Aorta (tissue), 5 donors: ENCODE results near the gene BAX. TPM values are rescaled to one million over a fixed set of nuclear protein-coding genes. Genes with fewer than 3 reads are reported as not detected.

Experiments used
- ATAC-seq: fragments of 200-7000 bp; cut with Tn5 transposase; one replicate; pipeline ENCODE4 v1.9.1; 2022; ENCODE audit warnings: moderate library complexity; ENCODE audit not compliant: low FRiP score
- DNase-seq, 2 donors: peaks; one replicate each; pipeline ENCODE4 v3.0.0-alpha.2; 2020
- H3K27ac ChIP-seq, 2 donors: one replicate each; pipeline ENCODE4 v1.5.1; 2013; ENCODE audit warnings: low read length in 2 of 2, mild to moderate bottlenecking in 2 of 2, moderate library complexity in 2 of 2, control low read depth in 1 of 2, inconsistent platforms in 1 of 2, low read depth in 1 of 2
- H3K27me3 ChIP-seq, 2 donors: one replicate each; pipeline ENCODE4 v1.6.1; 2013; ENCODE audit warnings: control low read depth in 1 of 2, low read length in 1 of 2, mild to moderate bottlenecking in 1 of 2, moderate library complexity in 1 of 2; ENCODE audit not compliant: insufficient read depth in 2 of 2, control insufficient read depth in 1 of 2
- H3K36me3 ChIP-seq, 2 donors: one replicate each; pipeline ENCODE4 v1.6.1; 2013; ENCODE audit warnings: control low read depth in 1 of 2, low read length in 1 of 2, mild to moderate bottlenecking in 1 of 2; ENCODE audit not compliant: insufficient read depth in 2 of 2, control insufficient read depth in 1 of 2
- H3K4me1 ChIP-seq, 2 donors: one replicate each; pipeline ENCODE4 v1.6.1; 2013; ENCODE audit warnings: low read length in 2 of 2, control low read depth in 1 of 2, mild to moderate bottlenecking in 1 of 2, moderate library complexity in 1 of 2; ENCODE audit not compliant: insufficient read depth in 2 of 2, control insufficient read depth in 1 of 2
- H3K4me3 ChIP-seq, 2 donors: one replicate each; pipeline ENCODE4 v1.5.1; 2013; ENCODE audit warnings: low read length in 2 of 2, control low read depth in 1 of 2, mild to moderate bottlenecking in 1 of 2
- H3K9me3 ChIP-seq: one replicate; pipeline ENCODE4 v1.6.1; 2013; ENCODE audit warnings: mild to moderate bottlenecking, low read length; ENCODE audit not compliant: control insufficient read depth
- WGBS, 2 donors: extraction: QIAGEN DNeasy Blood & Tissue Kit; methylation state at CpG; one replicate each; pipeline ENCODE4 v1.1.7; 2013; 5-methylcytosine and 5-hydroxymethylcytosine counted together
- intact Hi-C, 2 donors: fragments of 100-400 bp; cut with DNase I; formaldehyde crosslinking; loops; one replicate each; pipeline versions ENCODE4 v1.14.2 to v1.15.0; 2022
- polyA plus RNA-seq, 2 donors: library from polyadenylated mRNA; stranded (reverse); fragments of 200-250 nt; gene quantifications; one replicate each; pipeline ENCODE4 v1.2.3, GENCODE V29; 2013
- total RNA-seq, 2 donors: library from RNA; stranded (reverse); fragmentation: NEBNext Ultra II Directional; extraction: Animal tissue kit (Norgen Biotek cat#: 25700); gene quantifications; one replicate each; pipeline ENCODE4 v1.2.1, GENCODE V29; 2021
- donor health status: healthy with polysubstance abuse.
- donor health status: Bipolar disorder and iron deficiency.
- donor health status: DM: no; HTN: no; CAD: no.
- donor health status: DM: no; HTN: no; CAD: no.
- donor health status: DM: yes; HTN: yes; CAD: no.

BAX gene
- total and polyA plus RNA-seq, 4 donors, result 69.6 to 83.9 (median 80.6) TPM

DNA sequence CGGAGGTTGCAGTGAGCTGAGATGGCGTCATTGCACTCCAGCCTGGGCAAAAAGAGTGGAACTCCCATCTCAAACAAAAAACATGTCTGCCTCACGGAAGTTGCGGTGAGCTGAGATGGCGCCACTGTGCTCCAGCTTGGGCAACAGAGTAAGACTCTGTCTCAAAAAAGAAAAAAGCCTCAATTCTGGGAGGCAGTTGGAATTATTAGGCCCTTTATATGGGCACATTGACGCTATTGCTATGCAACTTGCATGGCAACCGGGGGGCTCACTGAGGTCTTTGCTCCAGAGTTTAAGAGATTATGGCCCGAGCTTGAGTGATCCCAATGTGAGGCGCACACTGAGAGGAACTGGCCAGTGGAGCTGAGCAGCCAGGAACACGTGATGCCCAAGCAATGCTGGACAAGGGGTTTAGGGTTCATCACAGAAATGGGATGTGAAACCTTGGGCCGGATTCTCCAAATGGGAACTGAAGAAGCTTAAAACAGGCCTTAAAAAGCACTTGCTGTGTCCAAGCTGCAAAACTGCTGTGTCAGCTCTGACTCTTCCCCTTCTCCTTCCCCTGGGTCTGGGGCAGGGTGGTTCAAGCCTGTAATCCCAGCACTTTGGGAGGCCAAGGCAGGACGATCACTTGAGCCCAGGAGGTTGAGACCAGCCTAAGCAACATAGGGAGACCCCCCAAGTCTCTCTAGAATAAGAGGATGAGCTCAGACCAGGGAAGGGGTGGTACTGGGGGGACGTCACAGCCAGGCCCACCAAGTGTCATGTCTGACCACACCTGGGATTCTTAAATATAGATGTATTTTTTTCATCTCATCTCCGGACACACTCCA, 12.9 kb downstream of the BAX start:
- H3K27ac ChIP-seq, result no peak overlapping the region
- DNase-seq (peak in 1 of 2 donors; percentile 86), ATAC-seq (no peak)

DNA sequence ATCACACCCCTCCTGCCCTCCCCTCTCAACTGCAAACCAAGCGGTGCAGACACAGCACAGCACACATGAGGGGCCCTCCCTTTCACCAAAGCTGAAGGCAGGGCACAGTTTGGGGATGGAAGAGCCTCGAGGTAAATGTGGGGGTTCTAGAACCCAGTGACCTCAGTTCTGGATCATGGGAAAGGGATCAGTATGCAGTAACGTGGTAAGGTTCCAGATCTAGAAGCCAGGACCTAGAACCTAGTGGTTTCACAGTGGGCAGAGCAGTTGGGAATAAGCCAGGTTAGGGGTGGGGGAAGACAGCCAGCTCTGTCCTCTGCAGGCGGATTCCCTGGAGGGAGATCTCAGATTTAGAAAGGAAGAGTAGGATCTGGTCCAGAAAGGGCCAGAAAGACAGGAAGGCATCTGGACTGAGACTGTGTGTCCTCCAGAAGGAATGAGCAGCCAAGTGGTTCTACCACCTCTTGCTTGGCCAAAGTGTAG, 13.5 kb downstream of the BAX start:
- H3K4me3 ChIP-seq, result no peak overlapping the region
- H3K27ac ChIP-seq, result no peak overlapping the region
- intact Hi-C loops, result loop anchor here (5.0 to 10.0 kb wide), 3 partner anchors 93 to 176 kb away; partner anchors contain the start of gene PPP1R15A (in 2 of the 2)
- no peaks in the 10 kb centered on the region for H3K36me3 ChIP-seq
- H3K27me3 ChIP-seq, result peaks cover 0 to 2% of the 10 kb centered on the region in 2 donors
- no peaks in the 10 kb centered on the region for H3K4me1 ChIP-seq
- no peaks in the 10 kb centered on the region for H3K9me3 ChIP-seq
- no peak for ATAC-seq
- WGBS, 2 donors, result 49 to 54% methylated on average over 4 of the region's 4 CpGs
- DNase-seq, result no peak

More for the DNA sequence above, 12.9 kb downstream of the BAX start:
- H3K36me3 ChIP-seq, result no peaks in the 10 kb centered on the region
- no peak overlapping the region for H3K4me3 ChIP-seq
- WGBS, 2 donors, result 76 to 78% methylated on average over 14 of the region's 14 CpGs
- intact Hi-C loops, result loop anchor here (5.0 to 10.0 kb wide), 3 partner anchors 93 to 175 kb away; partner anchors contain the start of gene PPP1R15A (in 2 of the 2)
- H3K4me1 ChIP-seq, result no peaks in the 10 kb centered on the region
- peaks cover 0 to 2% of the 10 kb centered on the region in 2 donors for H3K27me3 ChIP-seq
- no peaks in the 10 kb centered on the region for H3K9me3 ChIP-seq

DNA sequence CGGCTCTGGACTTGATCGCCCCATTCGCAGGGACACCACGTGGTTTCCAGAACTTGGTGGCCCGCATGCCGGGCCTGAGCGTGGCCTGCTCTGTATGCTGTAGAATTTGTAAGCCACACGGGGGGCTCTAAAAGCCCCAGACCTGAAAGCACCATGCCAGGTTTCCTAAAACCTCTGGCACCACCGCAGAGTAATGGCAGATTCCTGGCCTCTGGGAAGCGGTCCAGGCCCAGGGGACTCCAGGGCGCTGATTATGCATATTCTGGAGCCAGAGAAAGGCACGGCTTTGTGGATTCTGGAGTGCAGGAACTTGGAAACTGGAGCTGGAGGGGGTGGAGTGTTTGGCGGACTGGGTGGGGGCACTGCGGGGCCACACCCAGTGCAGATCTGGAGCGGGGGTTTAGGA, 14.1 kb downstream of the BAX start:
- Histone ChIP-seq H3K27me3 (peaks cover 0 to 2% of the 10 kb centered on the region in 2 donors), H3K9me3 (no peaks in the 10 kb centered on the region), H3K36me3 (no peaks in the 10 kb centered on the region), H3K4me1 (no peaks in the 10 kb centered on the region), H3K27ac (no peak overlapping the region), H3K4me3 (no peak overlapping the region)
- DNase-seq (peak in 1 of 2 donors; percentile 69), ATAC-seq (no peak)
- intact Hi-C loops, result loop anchor here (5.0 to 10.0 kb wide), 3 partner anchors 94 to 177 kb away; partner anchors contain the start of gene PPP1R15A (in 2 of the 2)
- 38 to 48% methylated on average over 15 of the region's 15 CpGs for WGBS, 2 donors

GRCh38 chr19:48969276-48970138, 14.8 kb downstream of the BAX start:
- peaks cover 0 to 2% of the 10 kb centered on the region in 2 donors for H3K27me3 ChIP-seq
- H3K9me3 ChIP-seq, result no peaks in the 10 kb centered on the region
- peaks cover 0 to 3% of the 10 kb centered on the region in 2 donors for H3K36me3 ChIP-seq
- H3K27ac ChIP-seq, result no peak overlapping the region
- DNase-seq (peak in 1 of 2 donors; percentile 81), ATAC-seq (no peak)
- H3K4me3 ChIP-seq, result no peak overlapping the region
- H3K4me1 ChIP-seq, result no peaks in the 10 kb centered on the region
- intact Hi-C loops, result loop anchor here (5.0 to 10.0 kb wide), 6 partner anchors 67 to 325 kb away; partner anchors contain the start of genes PPP1R15A (in 2 of the 2), CA11 (in 1 of the 2) and NUCB1 (in 1 of the 2)
- 92 to 93% methylated on average over 37 to 45 of the region's 45 CpGs for WGBS, 2 donors

- Histone ChIP-seq H3K27ac (no peak overlapping the region), H3K4me1 (no peaks in the 10 kb centered on the region), H3K27me3 (no peaks in the 10 kb centered on the region), H3K4me3 (no peak overlapping the region), H3K9me3 (no peaks in the 10 kb centered on the region), H3K36me3 (peaks cover 0 to 4% of the 10 kb centered on the region in 2 donors)
- ATAC-seq (no peak), DNase-seq (no peak)
- intact Hi-C loops, result loop anchor here (5.0 to 10.0 kb wide), 3 partner anchors 68 to 325 kb away; partner anchors contain the start of genes CA11 (in 1 of the 2) and NUCB1 (in 1 of the 2)
- WGBS, 2 donors, result 80 to 84% methylated on average over 23 of the region's 23 CpGs
These were observed 15.6 kb downstream of the BAX start for GRCh38 chr19:48970139-48970766.

GRCh38 chr19:48970923-48971395, 16.3 kb downstream of the BAX start:
- Histone ChIP-seq H3K4me3 (no peak overlapping the region), H3K27me3 (no peaks in the 10 kb centered on the region), H3K36me3 (peaks cover 0 to 4% of the 10 kb centered on the region in 2 donors), H3K4me1 (no peaks in the 10 kb centered on the region), H3K9me3 (no peaks in the 10 kb centered on the region), H3K27ac (peak overlapping the region in 1 of 2 donors; percentile 32)
- intact Hi-C loops, result loop anchor here (5.0 to 10.0 kb wide), 3 partner anchors 69 to 326 kb away; partner anchors contain the start of genes CA11 (in 1 of the 2) and NUCB1 (in 1 of the 2)
- DNase-seq (peak; percentile 91 to 96), ATAC-seq (peak; percentile 66)
- 22 to 23% methylated on average over 19 of the region's 19 CpGs for WGBS, 2 donors

DNA sequence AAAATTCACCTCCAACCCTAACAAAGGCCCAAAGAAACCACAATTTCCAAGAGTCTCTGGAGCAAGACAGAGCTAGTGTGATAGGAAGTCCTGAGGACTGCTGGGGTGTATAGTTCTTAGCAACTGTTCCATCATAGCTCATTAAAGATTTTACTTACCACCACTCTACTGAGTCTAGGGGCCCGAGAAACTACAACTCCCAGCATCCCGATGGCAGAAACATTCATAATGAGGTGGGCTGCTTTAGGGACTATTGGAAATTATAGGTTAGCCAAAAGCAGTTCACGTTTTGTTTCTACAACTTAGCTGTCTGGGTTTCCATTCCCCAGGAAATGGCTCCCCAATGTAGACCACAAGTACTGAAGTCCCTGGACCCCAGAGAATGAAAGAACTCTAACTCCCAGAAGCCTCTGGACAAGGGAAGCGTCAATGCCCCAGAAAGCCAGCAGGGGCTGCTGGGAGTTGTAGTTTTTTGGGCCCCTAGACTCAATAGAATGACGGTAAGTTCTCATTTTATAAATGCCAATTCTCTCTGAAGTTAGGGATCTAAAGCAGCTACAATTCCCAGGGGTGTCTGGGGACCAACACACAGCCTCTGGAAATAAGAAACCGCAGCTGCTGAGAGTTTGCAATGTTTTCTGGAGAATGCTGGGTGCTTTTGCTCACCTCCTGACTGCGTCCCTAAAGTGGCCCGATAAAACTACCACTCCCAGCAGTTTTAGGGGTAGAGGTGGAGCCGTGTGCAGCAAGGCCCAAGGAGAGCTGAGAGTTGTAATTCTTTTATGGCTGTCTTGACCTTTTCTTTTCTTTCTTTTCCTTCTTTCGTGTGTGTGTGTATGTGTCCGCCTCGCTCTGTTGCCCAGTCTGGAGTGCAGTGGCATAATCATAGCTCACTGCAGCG, 21.5 kb downstream of the BAX start:
- peaks cover 0 to 4% of the 10 kb centered on the region in 2 donors for H3K36me3 ChIP-seq
- no peak for ATAC-seq
- DNase-seq, result no peak
- intact Hi-C loops, result loop anchor here in 1 of 2 donors (10.0 kb wide), 1 partner anchor 331 kb away; the partner anchor contains the start of gene CA11
- no peaks in the 10 kb centered on the region for H3K4me1 ChIP-seq
- WGBS, 2 donors, result 79 to 83% methylated on average over 13 of the region's 13 CpGs
- H3K9me3 ChIP-seq, result no peaks in the 10 kb centered on the region
- no peak overlapping the region for H3K27ac ChIP-seq
- H3K4me3 ChIP-seq, result no peak overlapping the region
- H3K27me3 ChIP-seq, result no peaks in the 10 kb centered on the region
